Measurements from ENCODE around the gene LEMD2.

Gene LEMD2

GRCh38 chr6:33816911-33817310 lies 28.0 kb upstream of the LEMD2 start:
- no peak for DNase-seq (ENCODE audit: low spot score)

GRCh38 chr6:33815854-33816253 lies 26.9 kb upstream of the LEMD2 start:
- H3K27ac ChIP-seq, result no peak overlapping the region
- no peak for TF ChIP-seq CTCF (IDR thresholded peaks at IDR 0.05)
- no peak for DNase-seq (ENCODE audit: low spot score)
- H3K4me3 ChIP-seq, result no peak overlapping the region

More at GRCh38 chr6:33816911-33817310, 28.0 kb upstream of the LEMD2 start:
- Histone ChIP-seq H3K4me3 (no peak overlapping the region), H3K27ac (no peak overlapping the region)
- no peak for TF ChIP-seq CTCF (IDR thresholded peaks at IDR 0.05)

GRCh38 chr6:33813990-33814985 lies 25.4 kb upstream of the LEMD2 start:
- TF ChIP-seq CTCF (IDR thresholded peaks at IDR 0.05), result no peak
- no peak overlapping the region for H3K27ac ChIP-seq
- no peak overlapping the region for H3K4me3 ChIP-seq
- no peak for DNase-seq (ENCODE audit: low spot score)

- no peak for TF ChIP-seq CTCF (IDR thresholded peaks at IDR 0.05)
- Histone ChIP-seq H3K4me3 (no peak overlapping the region), H3K27ac (no peak overlapping the region)
- DNase-seq (ENCODE audit: low spot score), result no peak
These were observed 24.4 kb upstream of the LEMD2 start for GRCh38 chr6:33813246-33813904.

- no peak for TF ChIP-seq CTCF (IDR thresholded peaks at IDR 0.05)
- DNase-seq (ENCODE audit: low spot score), result no peak
- Histone ChIP-seq H3K27ac (no peak overlapping the region), H3K4me3 (no peak overlapping the region)
These were observed 23.7 kb upstream of the LEMD2 start for GRCh38 chr6:33812669-33813068.

GRCh38 chr6:33809594-33809993 lies 20.7 kb upstream of the LEMD2 start:
- Histone ChIP-seq H3K4me3 (no peak overlapping the region), H3K27ac (no peak overlapping the region)
- no peak for TF ChIP-seq CTCF (IDR thresholded peaks at IDR 0.05)
- DNase-seq (ENCODE audit: low spot score), result no peak

Measured in coronary artery (tissue), 2 donors.